RKO (cell line): ENCODE measurements around the gene OLAH.
"Not testable (repeated sequence)": the region's sequence is repeated elsewhere in the genome, so short reads cannot be mapped to it uniquely, and the experiment has no call there.

Experiments
- DNase-seq: peaks from one replicate; pipeline ENCODE4 v3.0.0-alpha.2; 2016; ENCODE audit warnings: low spot score

The OLAH gene

DNA sequence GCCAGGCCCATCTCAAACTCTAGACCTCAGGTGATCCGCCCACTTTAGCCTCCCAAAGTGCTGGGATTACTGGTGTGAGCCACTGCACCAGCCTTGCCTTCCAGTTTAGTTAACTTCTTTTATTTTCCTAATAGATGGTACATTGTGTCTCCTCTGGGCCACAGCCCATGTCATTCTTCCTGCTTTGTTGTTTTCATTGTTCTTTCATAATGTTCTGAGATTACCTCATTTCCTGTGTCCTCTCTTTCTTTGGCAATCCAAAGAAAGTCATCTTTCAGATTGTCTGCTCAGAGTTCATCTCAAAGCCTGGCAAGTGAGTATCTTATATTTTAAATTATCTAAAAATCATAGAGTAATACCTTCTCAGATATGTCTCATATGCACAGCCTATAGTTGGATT lies at the start of gene OLAH:
OLAH (plus strand) TSS at position 270 of the 400 bp plus-strand sequence. CDS start 3,346 bp downstream, outside the sequence.
- DNase-seq: peak; percentile 41

DNA sequence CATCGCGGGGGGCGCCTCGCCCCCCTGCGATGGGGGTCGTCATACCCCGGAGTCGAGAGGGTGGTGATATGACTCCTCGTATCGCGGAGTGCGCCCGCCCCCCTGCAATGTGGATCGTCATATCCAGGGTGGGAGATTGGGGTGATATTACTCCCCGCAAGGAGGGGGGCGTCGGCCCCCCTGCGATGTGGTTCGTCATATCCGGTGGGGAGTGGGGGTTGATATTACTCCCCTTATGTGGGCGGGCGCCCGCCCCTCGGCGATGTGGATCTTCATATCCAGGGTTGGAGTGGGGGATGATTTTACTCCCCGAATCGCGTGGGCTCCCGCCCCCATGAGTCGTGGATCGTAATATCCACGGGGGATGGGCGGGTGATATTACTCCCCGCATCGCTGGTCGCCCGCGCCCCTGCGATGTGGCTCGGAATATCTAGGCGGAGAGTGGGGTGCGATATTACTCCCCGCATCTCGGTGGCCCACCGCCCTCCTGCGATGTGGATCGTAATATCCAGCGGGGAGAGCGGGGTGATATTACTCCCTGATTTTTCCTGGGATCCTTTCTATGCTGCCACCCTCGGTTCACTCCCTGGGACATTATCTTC lies 47.7 kb upstream of the OLAH start:
- no peak for DNase-seq

DNA sequence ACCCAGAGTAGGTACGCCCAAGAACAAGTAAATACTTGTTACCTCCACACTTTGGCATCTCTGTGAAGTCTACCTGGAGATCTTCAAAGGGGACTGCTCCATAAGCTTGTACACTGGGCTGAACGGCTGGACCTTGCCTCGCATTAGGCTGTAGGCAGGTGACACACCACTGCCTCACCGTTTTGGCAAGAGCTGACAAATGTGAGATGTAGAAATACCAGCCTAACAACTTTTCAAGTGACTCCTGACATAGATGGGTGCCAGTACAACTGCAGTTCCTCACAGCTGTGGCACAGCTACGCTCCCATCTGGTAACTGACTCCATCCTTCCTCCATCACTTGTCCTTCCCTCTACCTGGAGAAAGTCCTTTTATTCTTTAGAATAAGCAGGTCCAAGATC lies 30.2 kb upstream of the OLAH start:
- not testable (repeated sequence) for DNase-seq

DNA sequence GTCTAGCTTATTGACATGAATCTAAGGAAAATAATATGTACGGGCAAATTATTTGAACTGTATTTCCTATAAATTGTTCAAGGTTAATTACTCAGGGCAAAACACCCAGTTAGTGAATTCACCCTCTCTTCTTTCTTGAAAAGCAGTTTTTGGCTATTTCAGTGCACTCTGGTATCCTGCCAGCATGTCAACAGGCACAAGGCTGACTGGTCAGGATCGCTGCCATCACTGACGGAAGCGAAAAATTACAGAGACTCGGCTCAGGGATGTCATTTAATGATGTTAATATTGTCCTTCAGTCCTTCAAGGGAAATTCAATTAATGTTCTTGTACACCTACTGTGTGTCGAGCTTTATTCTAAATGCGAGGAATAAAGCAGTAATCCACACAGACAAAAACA lies 28.3 kb upstream of the OLAH start:
- DNase-seq: no peak

DNA sequence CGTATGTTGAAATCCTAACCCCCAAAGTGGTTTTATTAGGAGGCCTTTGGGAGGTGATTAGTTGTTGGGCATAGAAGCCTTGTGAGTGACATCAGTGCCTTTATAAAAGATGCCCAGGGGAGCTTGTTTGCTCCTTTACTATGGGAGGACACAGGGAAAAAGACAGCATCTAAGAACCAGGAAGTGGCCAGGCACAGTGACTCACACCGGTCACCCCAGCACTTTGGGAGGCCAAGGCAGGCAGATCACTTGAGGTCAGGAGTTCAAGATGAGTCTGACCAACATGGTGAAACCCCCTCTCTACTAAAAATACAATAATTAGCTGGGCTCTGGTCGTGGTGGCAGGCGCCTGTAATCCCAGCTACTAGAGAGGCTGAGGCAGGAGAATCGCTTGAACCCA lies 22.8 kb upstream of the OLAH start:
- peak; percentile 36 for DNase-seq

DNA sequence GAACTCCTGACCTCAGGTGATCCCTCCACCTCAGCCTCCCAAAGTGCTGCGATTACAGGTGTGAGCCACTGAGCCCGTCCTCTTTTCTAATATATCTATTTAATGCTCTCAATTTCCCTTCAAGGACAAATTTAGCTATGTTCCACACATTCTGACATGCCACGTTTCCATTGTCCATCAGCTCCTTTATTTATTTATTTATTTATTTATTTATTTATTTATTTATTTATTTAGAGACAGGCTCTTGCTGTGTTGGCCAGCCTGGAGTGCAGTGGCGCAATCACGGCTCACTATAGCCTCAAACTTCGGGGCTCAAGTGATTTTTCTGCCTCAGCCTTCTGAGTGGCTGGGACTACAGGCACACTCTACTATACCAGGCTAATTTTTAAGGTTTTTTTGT lies 20.7 kb upstream of the OLAH start:
- not testable (repeated sequence) for DNase-seq

DNA sequence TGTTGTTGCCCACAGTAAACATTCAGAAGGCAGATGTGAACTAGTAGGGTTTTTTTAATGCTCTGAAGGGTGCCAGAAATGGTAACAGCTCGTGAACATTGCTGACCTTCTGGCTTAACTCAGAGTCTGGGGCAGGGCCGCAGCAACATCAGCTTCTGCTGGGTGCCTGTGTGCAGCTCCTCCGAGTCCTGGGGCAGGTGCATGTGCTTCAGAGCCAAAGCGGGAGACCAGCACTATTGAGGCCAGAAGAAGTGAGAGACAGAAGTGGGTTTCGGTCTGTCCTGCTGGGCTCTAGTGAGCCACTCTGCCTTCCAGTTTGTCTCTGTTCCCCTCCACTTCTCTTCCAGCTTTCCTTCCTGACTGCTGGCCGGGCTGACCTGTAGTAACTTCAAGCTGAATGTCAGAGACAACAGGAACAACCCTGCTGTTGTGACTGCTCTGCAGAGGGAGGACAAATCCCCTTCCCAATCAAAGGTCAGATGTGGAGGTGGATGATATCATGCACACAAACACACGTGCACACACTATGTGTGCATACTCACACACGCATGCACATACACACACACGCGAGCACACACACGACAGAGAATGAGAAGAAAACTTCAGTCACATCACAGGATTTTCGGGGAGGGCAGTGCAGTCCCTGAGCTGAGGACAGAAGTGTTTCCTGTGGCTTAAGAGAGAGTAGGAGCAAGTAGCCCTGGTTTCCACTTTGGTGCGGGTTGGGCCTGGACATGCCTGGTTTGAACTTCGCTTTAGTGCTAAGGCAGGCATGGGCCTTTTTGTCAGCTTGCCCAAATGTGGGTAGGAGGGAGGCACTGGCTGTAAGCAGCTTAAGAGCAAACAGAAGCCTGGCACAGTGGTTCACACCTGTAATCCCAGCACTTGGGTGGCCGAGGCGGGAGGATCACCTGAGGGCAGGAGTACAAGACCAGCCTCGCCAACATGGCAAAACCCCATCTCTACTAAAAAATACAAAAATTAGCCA lies 19.4 kb upstream of the OLAH start:
- DNase-seq: not testable (repeated sequence)

DNA sequence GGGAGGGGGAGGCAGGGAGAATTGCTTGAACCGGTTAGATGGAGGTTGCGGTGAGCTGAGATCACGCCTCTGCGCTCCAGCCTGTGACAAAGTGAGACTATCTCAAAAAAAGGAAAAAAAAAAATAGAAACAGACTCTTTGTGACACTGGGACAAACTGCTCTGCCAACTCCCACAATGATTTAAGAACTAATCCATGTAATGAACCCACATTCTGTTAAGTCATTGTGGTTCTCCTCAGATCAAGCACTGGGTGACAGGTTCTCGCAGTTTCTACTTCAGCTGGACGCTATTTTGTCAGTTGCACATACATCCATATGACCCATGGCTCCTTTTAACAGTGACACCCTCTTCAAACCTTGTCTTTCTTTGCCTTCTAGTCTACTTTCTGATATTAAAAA lies 18.7 kb upstream of the OLAH start:
- DNase-seq: not testable (repeated sequence)

DNA sequence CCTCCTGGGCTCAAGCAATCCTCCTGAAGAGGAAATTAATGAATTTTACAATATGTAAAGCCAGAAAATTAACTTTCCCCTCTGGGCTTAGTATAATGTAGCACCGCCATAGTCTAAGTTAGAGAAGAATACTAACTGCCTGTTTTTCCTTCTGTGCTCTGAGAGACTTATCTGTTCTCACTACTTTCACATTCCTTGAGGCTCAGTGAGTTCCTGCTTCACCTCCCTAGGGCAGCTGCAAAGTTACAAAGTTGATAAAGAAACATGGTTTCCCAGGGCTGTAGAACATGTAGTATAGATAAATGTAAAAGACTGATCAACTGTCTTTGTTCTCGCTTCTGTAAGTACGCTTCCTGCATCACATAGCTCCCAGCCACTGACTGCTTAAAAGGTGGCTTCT lies 16.0 kb upstream of the OLAH start:
- DNase-seq: no peak

DNA sequence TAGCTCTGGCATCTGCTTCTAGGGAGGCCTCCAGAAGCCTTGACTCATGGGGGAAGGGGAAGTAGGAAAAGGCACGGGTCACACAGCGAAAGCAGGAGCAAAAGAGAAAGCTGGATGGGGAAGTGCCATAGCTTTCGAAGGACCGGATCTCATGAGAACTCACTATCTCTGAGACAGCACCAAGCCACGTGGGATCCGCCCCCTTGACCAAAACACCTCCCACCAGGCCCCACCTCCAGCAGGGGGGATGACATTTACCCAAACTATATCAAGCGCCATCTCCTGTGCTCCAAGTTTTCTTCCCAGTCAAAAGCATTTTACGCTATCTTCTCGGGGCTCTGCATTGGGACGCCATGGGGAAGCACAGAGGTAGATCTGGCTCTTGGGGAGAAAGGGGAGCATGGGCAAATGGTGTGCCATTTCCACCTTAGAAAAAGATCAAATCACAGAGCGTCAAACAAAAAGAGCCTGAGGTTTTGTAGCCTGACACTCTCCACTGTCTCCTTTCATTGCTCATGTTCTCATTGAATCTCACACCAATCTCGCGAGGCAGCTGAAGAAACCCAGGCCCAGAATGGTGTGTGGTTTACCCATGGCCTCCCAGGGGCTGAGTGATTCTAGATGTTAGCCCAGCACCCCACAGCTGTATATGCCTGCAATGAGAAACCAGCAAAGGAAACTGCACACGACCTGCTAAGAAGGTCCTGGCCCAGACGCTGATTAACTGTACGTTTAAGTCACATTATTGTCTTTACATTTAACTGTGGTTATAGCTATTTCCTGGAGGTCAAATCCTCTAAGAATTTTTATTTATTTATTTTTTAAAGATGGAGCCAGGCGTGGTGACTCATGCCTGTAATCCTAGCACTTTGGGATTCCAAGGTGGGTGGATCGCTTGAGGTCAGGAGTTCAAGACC lies 8.1 kb upstream of the OLAH start:
- no peak for DNase-seq

DNA sequence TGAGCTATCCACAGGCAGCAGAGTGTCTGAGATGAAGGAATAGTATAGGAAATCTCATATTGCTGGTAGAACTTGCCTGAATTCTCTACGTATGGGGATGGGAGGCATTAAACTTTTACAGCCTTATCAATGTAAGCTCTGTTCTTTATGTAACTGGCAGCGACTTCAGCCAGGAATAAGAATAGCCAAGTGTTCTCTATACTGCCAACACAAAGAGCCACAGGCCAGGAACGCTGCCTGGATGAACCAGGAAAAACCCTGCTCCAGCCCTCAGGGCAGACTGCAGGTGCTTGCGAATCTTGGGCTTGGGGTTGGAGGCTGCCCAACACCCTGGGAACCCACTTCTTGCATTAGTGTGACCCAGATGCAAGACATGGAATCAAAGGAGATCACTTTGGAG lies 6.1 kb upstream of the OLAH start:
- DNase-seq: no peak

DNA sequence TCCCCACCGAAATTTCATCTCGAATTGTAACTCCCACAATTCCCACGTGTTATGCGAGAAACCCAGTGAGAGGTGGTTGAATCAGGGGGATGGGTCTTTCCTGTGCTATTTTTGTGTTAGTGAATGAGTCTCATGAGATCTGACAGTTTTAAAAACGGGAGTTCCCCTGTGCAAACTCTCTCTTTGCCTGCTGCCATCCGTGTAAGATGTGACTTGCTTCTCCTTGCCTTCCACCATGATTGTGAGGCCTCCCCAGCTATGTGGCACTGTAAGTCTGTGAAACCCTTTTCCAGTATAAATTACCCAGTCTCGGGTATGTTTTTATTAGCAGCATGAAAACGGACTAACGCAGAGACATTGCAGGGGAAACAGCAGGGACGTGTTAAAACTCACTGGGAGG lies 5.3 kb upstream of the OLAH start:
- no peak for DNase-seq

DNA sequence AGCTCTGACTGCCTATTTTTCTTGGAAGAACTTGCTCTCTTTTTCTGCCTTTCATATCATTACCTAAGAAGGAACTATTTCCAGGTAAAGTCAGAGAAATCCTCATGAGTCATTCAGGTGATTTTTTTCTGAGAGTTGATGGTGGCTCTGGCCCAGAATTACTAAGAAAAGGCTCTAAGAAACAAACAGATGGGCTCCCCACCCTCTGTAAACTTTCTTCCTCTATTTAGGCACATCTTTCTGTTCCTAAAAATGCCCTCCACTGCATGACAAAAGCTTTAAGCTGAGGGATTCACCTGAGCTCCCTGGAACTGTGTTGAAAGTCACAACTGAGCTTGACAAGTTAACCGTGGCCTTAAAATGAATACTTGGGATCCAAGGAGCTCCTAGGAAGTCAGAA lies 1.6 kb downstream of the OLAH start:
- no peak for DNase-seq

DNA sequence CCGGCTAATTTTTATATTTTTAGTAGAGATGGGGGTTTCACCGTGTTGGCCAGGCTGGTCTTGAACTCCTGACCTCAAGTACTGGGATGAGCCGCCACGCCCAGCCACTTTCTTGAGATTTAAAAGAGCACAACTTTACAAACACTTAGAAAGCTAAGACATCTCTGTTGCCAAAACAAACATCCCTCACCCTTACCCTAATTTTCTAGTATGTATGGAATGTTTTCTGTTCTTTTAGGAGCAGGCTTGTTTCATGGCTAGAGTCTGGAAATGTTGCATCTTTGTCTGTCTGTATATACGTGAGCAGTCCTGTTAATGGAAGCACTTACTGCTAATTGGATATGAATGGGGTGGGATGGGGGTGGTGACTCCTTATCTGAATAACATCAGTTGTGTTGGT lies 2.9 kb downstream of the OLAH start:
- no peak for DNase-seq

DNA sequence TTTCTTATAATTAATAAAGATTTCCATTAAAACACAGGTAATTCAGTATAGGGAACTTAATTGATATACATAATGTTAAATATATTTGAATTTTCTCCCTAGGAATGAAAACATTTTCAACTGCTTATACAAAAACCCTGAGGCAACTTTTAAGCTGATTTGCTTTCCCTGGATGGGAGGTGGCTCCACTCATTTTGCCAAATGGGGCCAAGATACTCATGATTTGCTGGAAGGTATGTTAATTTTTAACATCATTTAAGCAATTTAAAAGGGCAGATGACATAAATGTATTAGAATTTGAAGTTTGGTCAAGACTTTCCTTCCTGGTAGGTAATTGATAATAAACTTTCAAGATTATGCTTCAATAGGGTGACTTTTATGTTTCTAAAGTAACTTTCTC lies 5.8 kb downstream of the OLAH start:
- no peak for DNase-seq

DNA sequence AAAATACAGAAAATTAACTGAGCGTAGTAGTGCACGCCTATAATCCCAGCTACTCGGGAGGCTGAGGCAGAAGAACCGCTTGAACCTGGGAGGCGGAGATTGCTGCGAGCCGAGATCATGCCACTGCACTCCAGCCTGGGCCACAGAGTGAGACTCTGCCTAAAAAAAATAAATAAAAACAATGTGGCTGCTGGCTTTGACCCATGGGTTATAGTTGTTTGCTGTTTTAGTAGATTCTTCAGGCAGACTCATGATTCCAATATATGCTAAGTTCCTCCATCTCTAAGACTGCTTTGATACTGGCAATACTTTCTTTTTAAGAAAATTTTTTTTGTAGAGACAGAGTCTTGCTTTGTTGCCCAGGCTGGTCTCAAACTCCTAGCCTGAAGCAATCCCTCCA lies 8.4 kb downstream of the OLAH start:
- DNase-seq: no peak

DNA sequence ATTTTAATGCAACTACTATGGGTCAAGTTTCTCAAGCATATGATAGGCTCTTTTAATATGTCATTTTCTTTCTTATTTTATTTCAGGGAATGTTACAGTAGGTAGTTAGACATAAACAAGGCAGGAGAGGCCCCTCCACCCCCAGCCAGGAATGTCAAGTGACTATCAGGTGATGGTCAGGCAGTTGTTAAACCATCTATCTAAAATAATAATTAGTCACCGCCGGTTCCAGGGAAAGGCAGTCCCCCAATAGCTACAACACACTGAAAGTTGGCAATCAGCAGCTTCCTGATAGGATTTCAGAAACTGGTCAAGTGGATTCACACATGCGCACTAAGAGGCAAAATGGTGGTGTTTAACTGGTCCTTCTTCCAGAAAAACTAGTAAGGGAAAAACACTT lies 9.3 kb downstream of the OLAH start:
- DNase-seq: no peak

DNA sequence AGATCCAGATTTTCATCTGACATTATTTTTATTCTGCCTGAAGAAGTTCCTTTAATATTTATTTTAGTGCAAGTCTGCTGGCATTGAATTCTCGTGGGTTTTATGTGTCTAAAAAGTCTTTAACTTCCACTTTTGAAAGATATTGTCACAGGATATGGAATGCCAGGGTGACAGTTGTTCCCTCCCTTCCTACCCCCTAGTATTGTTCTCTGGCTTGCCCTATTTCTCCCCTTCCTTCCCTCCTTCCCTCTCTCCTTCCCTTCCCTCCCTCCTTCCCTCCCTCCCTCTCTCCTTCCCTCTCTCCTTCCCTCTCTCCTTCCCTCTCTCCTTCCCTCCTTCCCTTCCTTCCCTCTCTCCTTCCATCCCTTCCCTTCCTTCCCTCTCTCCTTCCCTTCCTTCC lies 14.9 kb downstream of the OLAH start:
- DNase-seq: no peak

DNA sequence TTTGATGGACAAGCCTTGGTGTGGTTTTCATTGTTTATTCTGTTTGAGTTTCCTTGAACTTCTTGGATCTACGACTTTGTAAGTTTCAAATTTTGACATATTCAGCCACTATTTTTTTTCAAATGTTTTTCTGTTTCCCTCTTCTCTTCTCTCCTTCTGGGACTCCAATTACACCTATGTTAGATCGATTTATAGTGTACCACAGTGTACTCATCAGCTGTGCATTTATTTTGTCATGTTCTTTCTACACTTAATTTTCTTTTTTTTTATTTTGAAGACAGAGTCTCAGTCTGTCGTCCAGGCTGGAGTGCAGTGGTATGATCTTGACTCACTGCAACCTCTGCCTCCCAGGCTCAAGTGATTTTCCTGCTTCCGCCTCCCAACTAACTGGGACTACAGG lies 16.2 kb downstream of the OLAH start:
- no peak for DNase-seq

DNA sequence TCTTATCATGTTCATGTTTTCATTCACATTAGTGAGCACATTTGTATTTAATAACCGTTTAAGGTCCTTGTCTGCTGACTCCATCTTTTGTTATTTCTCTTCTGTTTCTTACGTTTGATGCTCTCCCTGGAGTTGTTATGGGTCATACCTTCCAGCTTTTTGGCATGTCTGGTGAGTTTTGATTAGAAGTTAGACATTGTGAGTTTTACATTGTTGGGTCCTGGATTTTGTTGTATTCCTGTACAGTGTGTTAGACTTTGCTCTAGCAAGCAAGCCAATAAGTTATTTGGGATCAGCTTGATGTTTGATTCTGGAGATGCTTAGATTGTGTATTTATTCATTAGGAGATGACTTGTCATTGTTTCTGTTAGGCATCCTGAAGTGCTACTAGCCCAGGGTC lies 16.9 kb downstream of the OLAH start:
- DNase-seq: no peak

DNA sequence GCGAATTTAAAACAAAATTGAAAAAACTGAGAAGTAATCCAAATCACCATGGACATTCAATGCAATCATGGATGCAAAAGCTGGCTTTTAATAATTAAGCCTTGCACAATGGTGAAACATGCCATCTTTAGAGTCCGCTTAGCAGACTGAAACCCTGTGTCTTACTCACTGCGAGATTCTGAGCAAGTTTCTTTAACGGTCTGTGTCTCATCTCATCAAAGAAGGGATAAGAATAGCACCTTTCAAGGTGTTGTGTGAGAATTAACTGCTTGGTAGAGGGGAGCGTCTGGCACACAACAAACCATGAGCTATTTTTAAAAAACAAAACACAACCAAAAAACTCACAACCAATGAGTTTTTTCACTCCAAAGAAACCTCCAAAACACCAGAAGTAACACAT lies 23.4 kb downstream of the OLAH start:
- no peak for DNase-seq

DNA sequence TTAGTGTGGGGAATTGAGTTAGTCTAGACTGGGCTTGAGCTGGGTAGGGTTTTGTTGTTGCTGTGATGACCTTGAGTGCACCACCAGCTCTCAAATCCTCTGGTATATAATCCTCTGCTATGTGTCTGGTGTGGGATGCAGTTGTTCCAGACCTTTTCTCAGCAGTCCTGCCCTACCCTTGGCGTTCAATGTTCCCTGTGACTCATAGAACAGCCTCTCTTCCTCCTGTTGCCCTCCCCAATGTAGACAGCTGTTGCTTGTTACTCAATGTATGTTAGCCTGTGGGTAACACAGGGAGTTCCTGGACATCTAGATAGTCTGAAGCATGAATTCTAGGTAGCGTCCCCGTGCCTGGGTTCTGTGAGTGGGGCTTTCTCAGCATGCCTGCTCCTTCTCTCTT lies 25.1 kb downstream of the OLAH start:
- DNase-seq: no peak

DNA sequence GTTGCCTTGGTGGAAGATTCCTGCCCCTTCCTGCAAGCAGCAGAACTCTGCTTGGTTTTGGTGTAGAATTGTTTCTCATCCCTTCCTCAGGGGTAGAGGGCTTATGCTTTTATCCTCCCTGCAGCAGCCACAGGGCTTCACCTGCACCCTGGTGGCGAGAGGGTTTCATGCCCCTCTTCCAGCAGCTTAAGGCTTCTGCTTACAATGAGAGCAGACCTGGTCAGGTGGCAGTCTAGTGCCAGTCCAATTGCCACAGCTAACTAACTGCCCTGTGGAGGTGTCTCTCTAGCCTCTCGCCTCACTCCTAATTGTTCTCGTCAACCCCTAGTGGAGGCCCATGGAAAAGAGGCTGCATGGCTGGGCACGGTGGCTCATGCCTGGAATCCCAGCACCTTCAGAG lies 25.5 kb downstream of the OLAH start:
- no peak for DNase-seq
